HG02973 (cell line): Measurements from ENCODE around the gene SLC12A7.
"Not testable (repeated sequence)": the region's sequence is repeated elsewhere in the genome, so short reads cannot be mapped to it uniquely, and the experiment has no call there.

ENCODE experiments used
- ATAC-seq: cut with Tn5 transposase; IDR thresholded peaks from one replicate; pipeline ENCODE4 v1.9.1; 2021; ENCODE audit warnings: moderate library complexity; ENCODE audit not compliant: unreplicated experiment

SLC12A7 gene

GRCh38 chr5:1083026-1083425, 28.8 kb downstream of the SLC12A7 start:
- not testable (repeated sequence) for ATAC-seq

- no peak for ATAC-seq
These were observed 30.3 kb downstream of the SLC12A7 start for GRCh38 chr5:1081519-1081918.

- no peak for ATAC-seq
These were observed 31.4 kb downstream of the SLC12A7 start for GRCh38 chr5:1080432-1080831.

DNA sequence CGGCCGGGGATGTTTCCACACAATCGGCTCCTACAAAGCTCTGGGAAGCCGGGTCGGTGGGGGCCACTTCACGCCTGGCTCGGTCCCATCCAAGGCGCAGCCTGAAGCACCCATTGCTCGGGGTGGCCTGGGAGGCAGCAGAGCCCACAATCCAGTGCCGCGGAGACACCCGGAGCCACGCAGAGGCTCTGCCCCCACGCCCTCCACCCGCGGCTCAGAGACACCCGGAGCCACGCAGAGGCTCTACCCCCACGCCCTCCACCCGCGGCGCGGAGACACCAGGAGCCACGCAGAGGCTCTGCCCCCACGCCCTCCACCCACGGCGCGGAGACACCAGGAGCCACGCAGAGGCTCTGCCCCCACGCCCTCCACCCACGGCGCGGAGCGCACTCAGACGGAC, 31.9 kb downstream of the SLC12A7 start:
- ATAC-seq = no peak

- no peak for ATAC-seq
These were observed 32.4 kb downstream of the SLC12A7 start for GRCh38 chr5:1079486-1079885.

- no peak for ATAC-seq
These were observed 33.0 kb downstream of the SLC12A7 start for GRCh38 chr5:1078851-1079250.

GRCh38 chr5:1078206-1078605, 33.7 kb downstream of the SLC12A7 start:
- no peak for ATAC-seq

GRCh38 chr5:1077491-1078020, 34.3 kb downstream of the SLC12A7 start:
- ATAC-seq = no peak

- no peak for ATAC-seq
These were observed 34.8 kb downstream of the SLC12A7 start for GRCh38 chr5:1077026-1077425.

GRCh38 chr5:1076406-1076805, 35.5 kb downstream of the SLC12A7 start:
- ATAC-seq = no peak

DNA sequence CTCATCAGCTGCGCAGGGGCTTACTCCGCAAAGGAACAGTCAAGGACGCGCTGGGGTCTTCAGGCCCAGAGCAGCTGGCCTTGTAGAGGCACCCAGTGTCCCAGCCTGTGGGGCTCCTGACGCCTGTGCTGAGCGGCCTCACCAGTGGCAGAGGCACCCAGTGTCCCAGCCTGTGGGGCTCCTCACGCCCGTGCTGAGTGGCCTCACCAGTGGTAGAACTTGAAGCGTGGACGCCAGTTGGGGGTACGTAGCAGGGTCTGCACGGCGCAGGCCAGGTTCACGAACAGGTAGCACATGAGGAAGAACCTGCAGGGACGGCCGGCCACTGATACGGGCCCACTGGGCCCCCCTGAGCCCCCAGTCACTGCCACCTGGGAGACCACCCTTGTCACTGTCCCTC, 35.9 kb downstream of the SLC12A7 start:
- ATAC-seq = no peak

- ATAC-seq = no peak
These were observed 36.3 kb downstream of the SLC12A7 start for GRCh38 chr5:1075555-1075881.

DNA sequence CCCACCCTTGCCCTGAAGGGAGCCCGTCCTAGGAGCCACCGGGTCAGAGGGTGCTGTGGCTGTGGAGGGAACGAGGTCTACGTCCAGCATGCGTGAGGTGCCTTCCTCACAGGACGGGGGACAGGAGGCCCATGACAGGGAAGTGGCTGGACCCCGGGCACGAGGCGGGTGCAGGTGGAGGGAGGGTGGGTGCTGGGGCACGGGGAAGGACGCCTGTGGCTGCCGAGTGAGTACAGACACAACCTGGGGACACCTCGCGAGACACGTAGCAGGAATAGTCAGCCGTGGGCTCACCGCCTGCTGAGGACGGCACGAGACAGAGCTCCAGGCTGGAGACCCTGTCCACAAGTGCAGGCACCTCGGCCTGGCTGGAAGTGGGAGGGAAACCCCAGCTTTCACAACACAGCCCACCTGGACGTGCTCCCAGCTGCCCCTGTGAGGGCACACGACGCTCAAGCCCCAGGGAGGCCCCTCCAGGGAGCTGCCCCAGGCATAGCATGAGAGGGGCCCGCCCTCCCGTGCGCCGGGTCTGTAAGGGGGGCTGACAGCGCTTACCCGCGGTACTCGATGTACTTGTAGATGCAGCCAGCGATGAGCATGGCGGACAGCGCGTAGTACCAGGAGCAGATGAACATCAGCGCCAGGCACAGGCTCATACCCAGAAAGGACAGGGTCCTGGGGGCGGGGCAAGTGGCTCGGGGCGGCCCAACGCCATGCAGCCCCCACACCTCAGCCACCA, 36.9 kb downstream of the SLC12A7 start:
- no peak for ATAC-seq

GRCh38 chr5:1074226-1074625, 37.6 kb downstream of the SLC12A7 start:
- ATAC-seq = no peak

DNA sequence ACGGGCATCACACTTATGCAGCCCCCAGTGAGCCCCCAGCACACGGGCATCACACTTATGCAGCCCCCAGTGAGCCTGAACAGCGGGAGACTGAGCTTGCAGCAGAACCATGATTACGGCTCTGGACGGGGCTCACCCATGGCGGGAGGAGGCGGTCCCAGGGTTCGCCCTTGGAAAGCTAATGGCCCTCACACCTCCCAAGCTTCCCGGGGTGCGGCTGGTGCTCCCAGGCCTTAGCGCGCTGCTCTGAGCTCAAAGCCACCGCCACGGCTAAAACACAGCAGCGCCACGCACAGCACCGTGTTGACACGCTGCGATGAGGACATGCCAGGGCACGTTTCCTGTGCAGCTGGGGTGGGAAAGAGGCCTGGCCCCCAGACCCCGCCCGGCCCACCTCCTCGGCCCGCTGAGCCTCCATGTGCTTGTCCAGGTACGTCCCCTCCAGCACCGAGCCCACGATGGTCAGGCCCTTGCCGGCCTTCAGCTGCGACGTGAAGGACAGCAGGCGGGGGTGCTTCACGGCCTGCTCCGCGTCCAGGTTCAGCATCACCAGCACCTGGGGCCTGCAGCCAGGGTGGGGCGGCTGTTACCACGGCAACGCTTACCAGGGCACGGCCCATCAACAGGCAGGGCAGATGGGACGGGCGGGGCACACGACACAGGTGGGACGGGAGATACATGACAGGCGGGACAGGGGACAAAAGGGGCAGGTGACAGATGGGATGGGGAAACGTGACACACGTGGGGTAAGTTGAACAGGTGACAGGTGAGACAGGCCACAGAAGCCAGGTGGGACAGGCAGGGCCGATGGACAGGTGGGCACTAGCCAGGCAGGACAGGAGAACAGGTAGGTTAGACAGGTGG, 38.4 kb downstream of the SLC12A7 start:
- no peak for ATAC-seq

DNA sequence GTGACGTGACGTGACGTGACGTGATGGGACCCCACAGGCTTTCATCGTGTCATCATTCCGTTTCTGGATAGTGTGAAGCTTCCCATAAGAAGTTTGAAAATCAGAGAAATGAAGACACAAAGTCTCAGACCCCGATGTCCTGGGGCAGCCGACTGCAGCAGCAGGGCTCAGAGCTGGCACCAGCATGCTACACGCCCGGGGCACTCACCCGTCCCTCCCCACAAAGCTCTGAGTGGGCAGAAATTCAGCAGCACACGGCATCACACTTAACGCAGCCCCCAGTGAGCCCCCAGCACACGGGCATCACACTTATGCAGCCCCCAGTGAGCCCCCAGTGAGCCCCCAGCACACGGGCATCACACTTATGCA, 42.2 kb downstream of the SLC12A7 start:
- no peak for ATAC-seq

GRCh38 chr5:1068895-1069719, 42.8 kb downstream of the SLC12A7 start:
- ATAC-seq = no peak

DNA sequence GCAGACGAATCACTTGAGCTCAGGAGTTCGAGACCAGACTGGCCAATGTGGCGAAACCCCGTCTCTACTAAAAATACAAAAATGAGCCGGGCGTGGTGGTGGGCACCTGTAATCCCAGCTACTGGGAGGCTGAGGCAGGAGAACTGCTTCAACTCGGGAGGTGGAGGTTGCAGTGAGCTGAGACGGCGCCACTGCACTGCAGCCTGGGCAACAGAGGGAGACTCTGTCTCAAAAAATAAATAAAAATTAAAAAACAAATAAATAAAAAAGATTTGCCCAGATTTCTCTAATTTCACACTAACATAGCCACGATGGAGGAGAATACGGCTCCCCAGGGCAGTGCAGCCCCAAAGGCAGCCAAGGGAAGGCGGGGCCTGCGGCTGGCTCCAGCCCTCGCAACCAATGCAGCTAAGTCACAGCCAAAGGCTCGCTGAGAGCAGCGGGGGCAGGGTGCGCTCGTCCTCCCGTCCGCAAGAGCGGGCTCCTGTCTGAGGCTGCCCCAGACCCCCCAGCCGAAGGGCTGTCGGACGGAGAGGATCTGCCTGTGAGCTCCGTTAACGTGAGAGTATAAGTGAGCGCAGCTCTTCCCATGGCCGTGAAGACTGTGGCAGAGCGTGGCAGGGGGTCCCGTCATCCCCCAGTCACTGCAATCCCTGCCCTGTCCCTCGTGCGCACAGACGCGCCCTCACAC, 43.5 kb downstream of the SLC12A7 start:
- ATAC-seq = no peak

DNA sequence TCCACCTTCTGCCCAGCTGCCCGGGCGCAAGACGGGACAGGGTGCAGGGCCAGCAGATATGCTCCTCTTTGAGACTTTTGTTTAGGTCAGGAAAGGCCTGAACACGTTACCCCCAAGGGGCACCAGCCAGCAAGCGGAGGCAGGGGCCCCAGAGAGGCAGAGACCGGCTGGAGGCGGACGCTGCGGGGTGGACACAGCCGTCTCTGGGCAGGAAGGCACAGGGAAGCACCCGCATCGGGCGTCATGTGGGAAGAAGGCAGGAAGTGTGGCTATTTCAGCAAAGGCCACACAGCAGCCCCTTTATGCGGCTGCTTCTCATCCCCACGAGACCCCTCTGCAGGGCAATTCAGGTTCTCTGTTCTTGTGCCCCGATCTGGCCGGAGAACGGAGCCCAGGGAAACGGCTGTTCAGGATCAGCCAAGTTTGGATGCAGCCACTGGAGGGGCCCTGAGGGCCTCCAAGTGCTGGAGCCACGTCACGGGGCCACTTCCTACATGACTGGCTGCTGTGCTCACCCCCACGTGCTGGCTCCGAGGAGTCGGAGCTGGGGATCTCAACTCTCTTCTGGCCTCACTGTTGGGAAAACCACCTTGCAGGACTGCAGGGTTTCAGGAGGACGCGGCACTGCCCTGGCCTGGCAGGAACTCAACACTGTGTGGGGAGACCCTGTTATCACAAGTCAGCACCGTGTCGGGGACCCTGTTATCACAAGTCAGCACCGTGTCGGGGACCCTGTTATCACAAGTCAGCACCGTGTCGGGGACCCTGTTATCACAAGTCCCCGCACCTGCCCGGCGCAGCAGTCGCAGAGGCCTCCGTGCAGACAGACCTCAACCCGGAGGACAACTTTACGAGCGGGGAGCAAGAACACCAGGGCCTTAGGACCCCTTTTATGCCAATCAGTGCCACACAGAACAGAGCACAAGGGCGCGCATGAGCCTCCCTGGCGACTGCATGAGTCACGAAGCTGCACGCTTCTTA, 44.4 kb downstream of the SLC12A7 start:
- no peak for ATAC-seq

DNA sequence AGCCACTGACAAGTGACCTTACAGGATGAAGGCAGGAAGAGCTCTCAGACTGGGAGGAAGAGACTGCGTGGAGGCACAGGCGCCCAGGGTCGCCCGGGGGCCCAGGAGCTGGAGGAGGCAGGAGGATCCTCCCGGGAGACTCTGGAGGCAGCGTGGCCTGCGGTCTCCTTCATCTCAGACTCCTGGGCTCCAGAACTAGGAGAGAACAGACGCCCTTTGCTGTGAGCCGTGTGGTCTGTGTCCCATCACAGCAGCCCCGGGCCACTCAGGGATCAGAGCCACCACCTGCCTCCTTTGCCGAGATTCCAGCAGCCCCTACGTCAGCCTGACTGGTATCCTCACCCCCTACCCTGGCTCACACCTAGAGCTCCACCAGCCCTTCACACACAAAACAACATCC, 45.2 kb downstream of the SLC12A7 start:
- no peak for ATAC-seq
